H1 (cell line): ENCODE results near the gene NFIA.

ENCODE experiments used
- EP300 ChIP-seq, 2 experiments: IDR thresholded peaks; 1 replicate in 1 of 2; 2 replicates in 1 of 2; pipeline ENCODE4 v1.6.1; 2011 to 2012; ENCODE audit warnings: low read depth in 2 of 2, low read length in 2 of 2, mild to moderate bottlenecking in 2 of 2, borderline replicate concordance in 1 of 2, inconsistent platforms in 1 of 2, moderate library complexity in 1 of 2
- HDAC2 ChIP-seq, 2 experiments: fragments of 300-600 bp in 1 of 2; sonication (generic) in 1 of 2; IDR thresholded peaks; 2 replicates each; pipeline ENCODE4 v1.6.1; 2011 to 2012; ENCODE audit warnings: low read depth in 2 of 2, low read length in 2 of 2, mild to moderate bottlenecking in 2 of 2, moderate library complexity in 2 of 2, borderline replicate concordance in 1 of 2, inconsistent platforms in 1 of 2
- HDAC6 ChIP-seq: IDR thresholded peaks from one replicate; pipeline ENCODE4 v1.7.1; 2012; ENCODE audit warnings: low read depth, mild to moderate bottlenecking, inconsistent platforms, low read length, moderate library complexity
- JUN ChIP-seq: IDR thresholded peaks from 2 replicates; pipeline ENCODE4 v1.6.1; 2011; ENCODE audit warnings: low read depth, mild to moderate bottlenecking, improper control_type of control experiment, low read length
- POLR2A ChIP-seq, 2 experiments: IDR thresholded peaks; 1 replicate in 1 of 2; 2 replicates in 1 of 2; pipeline ENCODE4 v1.6.1; 2011; ENCODE audit warnings: low read depth in 2 of 2, low read length in 2 of 2, mild to moderate bottlenecking in 2 of 2; ENCODE audit errors: control extremely low read depth in 1 of 2
- POLR2AphosphoS5 ChIP-seq: IDR thresholded peaks from 2 replicates; pipeline ENCODE4 v1.6.1; 2011; ENCODE audit warnings: low read depth, low read length
- RAD21 ChIP-seq, 2 experiments: IDR thresholded peaks in 1 of 2; conservative IDR thresholded peaks in 1 of 2; 2 replicates each; pipeline ENCODE4 v1.6.1; 2011; ENCODE audit warnings: low read depth in 2 of 2, low read length in 2 of 2, improper control_type of control experiment in 1 of 2, inconsistent platforms in 1 of 2, mild to moderate bottlenecking in 1 of 2, moderate library complexity in 1 of 2
- RNF2 ChIP-seq: fragments of 200-900, 300-1000 bp; sonication (generic); IDR thresholded peaks from 2 replicates; pipeline ENCODE4 v1.7.1; 2016; ENCODE audit warnings: borderline replicate concordance, low read depth, mild to moderate bottlenecking, antibody characterized with exemption, low read length; ENCODE audit not compliant: poor library complexity, severe bottlenecking; ENCODE audit errors: missing control alignments

- TF ChIP-seq JUN (no peak), HDAC2 (IDR thresholded peaks at IDR 0.05; ENCODE audit: borderline replicate concordance in 1 of 2, low read depth in 2 of 2, low read length in 2 of 2) (no peak), RNF2 (no peak), POLR2A (IDR thresholded peaks at IDR 0.05; ENCODE audit: control extremely low read depth in 1 of 2, low read depth in 2 of 2, low read length in 2 of 2) (no peak), POLR2AphosphoS5 (no peak), EP300 (IDR thresholded peaks at IDR 0.05; ENCODE audit: borderline replicate concordance in 1 of 2, low read depth in 2 of 2, low read length in 2 of 2) (no peak), RAD21 (IDR thresholded peaks at IDR 0.05 in 1 of 2, conservative IDR thresholded peaks at IDR 0.05 in 1 of 2; ENCODE audit: low read depth in 2 of 2, low read length in 2 of 2) (no peak), HDAC6 (no peak)
These were observed 404.6 kb downstream of the NFIA start for GRCh38 chr1:61486783-61487536.
